Type B pancreatic cell (in vitro differentiated cells): Measurements from ENCODE around the gene RFC3. TPM values are rescaled to one million over a fixed set of nuclear protein-coding genes. Genes with fewer than 3 reads are reported as not detected.

Experiments
- DNase-seq: peaks from one replicate; pipeline ENCODE4 v3.0.0; 2021; ENCODE audit warnings: mixed read lengths; ENCODE audit not compliant: unreplicated experiment; ENCODE audit errors: extremely low spot score
- H3K27ac Mint-ChIP-seq: 2 replicates; pipeline ENCODE4 v1.8.0; 2021; ENCODE audit warnings: mild to moderate bottlenecking, mixed read lengths
- H3K27me3 Mint-ChIP-seq: 2 replicates; pipeline ENCODE4 v1.8.0; 2021; ENCODE audit warnings: mixed read lengths
- H3K36me3 Mint-ChIP-seq: 2 replicates; pipeline ENCODE4 v1.8.0; 2021; ENCODE audit warnings: mixed read lengths
- H3K4me1 Mint-ChIP-seq: one replicate; pipeline ENCODE4 v1.8.0; 2021; ENCODE audit warnings: mixed read lengths; ENCODE audit not compliant: unreplicated experiment
- H3K4me3 Mint-ChIP-seq: 2 replicates; pipeline ENCODE4 v1.8.0; 2021; ENCODE audit warnings: mild to moderate bottlenecking, mixed read lengths
- H3K9me3 Mint-ChIP-seq: 2 replicates; pipeline ENCODE4 v1.8.0; 2021; ENCODE audit warnings: mixed read lengths
- total RNA-seq: library from RNA; stranded (reverse); gene quantifications from 2 replicates; pipeline ENCODE4 v1.2.1, GENCODE V29; 2021; ENCODE audit warnings: low replicate concordance
- TF ChIP-seq, protein P1 (sequence below): fragments of 200-600 bp; sonication (generic); conservative IDR thresholded peaks from 2 replicates; pipeline ENCODE4 v1.5.0; 2021; ENCODE audit warnings: antibody characterized with exemption, mild to moderate bottlenecking

RFC3 gene
- total RNA-seq, 1 donor from 2014 or later, result 30.0 TPM

DNA sequence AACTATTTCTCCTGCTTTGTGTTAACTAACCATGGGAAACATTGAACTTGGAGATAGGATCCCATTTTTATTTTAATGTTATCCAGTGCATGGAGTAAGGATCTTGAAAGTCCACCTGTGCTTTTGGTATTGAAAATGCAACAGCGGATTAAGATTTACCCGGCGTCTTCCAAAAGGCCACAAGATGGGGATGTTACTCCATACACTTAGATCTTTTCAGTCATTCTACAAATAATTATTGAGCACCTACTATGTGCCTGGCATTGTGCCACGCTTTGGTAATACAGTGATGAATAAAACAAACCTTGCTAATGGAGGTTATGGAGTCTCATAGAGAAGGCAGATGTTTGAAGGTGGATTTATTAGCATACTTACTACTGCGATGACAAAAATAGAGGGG lies 56.9 kb downstream of the RFC3 start:
- peaks cover 9% of the 10 kb centered on the region for H3K36me3 Mint-ChIP-seq
- H3K27ac Mint-ChIP-seq, result no peak overlapping the region
- no peaks in the 10 kb centered on the region for H3K27me3 Mint-ChIP-seq
- DNase-seq, result no peak
- H3K4me1 Mint-ChIP-seq, result peaks cover 9% of the 10 kb centered on the region
- TF ChIP-seq, protein P1, sequence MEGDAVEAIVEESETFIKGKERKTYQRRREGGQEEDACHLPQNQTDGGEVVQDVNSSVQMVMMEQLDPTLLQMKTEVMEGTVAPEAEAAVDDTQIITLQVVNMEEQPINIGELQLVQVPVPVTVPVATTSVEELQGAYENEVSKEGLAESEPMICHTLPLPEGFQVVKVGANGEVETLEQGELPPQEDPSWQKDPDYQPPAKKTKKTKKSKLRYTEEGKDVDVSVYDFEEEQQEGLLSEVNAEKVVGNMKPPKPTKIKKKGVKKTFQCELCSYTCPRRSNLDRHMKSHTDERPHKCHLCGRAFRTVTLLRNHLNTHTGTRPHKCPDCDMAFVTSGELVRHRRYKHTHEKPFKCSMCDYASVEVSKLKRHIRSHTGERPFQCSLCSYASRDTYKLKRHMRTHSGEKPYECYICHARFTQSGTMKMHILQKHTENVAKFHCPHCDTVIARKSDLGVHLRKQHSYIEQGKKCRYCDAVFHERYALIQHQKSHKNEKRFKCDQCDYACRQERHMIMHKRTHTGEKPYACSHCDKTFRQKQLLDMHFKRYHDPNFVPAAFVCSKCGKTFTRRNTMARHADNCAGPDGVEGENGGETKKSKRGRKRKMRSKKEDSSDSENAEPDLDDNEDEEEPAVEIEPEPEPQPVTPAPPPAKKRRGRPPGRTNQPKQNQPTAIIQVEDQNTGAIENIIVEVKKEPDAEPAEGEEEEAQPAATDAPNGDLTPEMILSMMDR, result peak; percentile 36
- no peaks in the 10 kb centered on the region for H3K9me3 Mint-ChIP-seq
- no peak overlapping the region for H3K4me3 Mint-ChIP-seq

DNA sequence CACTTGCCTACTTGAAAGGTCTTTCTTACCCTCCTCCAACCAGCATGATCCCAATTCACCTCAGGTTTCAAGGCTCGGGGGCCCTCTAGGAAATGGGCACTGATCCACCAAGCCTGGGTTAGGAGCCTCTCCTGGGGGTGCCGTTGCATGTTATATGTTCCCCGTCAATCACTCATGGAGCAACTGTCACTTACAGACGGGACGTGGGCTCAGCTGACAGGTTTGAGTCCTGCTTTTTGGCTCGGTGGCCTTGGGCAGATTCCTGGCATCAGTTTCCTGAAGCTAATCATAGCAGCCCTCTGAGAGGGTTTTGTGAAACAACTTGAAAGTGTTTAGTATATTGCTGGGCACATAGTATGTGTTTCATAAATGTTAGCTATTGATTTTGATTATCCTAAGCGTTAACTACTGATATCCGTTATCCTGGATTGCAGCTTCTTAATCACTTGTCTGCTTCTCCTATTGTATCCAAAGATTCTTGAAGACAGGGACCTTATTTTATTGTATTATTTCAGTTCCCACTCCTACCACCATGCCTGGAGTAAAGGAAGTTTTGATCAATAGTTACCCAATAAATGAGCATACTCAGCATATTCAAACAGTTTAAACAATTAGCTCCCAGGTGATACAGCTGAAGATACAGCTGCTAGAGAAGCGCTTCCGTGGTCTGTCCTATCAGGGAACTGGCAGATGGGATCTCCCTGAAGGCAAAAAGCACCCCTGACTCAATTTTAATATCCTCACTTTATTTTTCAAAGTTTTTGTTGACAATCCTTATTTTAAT lies 57.9 kb downstream of the RFC3 start:
- Mint-ChIP-seq H3K27ac (no peak overlapping the region), H3K9me3 (no peaks in the 10 kb centered on the region), H3K27me3 (no peaks in the 10 kb centered on the region), H3K4me1 (peaks cover 9% of the 10 kb centered on the region), H3K4me3 (no peak overlapping the region), H3K36me3 (peaks cover 13% of the 10 kb centered on the region)
- no peak for DNase-seq
- TF ChIP-seq, protein P1, result no peak

DNA sequence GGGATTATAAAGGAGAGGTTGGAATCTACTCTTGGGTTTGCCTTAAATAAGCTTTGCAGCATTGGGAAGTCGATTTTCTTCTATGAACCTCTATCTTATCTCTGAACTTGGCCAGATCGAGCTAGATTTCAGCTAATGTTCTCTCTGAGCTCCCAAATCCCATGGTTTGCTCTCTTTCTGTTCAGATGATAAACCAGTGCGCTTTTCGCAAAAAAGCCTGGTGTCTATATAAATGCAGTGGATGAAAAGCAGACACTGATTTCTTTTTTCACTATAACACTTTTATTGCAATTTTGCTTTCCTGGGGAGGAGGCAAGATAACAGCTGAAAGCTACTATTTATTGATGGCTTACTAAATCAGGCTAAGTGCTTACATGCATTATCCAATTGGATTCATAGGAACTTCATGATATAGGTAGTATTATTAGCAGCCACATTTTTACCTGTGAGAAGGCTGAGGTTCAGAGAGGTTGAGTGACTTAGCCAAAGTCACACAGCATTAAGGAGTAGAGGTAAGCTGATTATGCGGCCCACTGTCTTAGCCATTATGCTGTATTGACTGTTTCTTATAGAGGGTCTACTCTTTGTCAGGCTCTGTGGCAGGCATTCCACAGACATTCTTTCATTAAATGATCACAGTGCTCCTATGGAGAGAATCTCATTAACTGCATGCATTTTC lies 58.9 kb downstream of the RFC3 start:
- DNase-seq, result no peak
- H3K27me3 Mint-ChIP-seq, result no peaks in the 10 kb centered on the region
- peaks cover 12% of the 10 kb centered on the region for H3K36me3 Mint-ChIP-seq
- H3K4me1 Mint-ChIP-seq, result peaks cover 3% of the 10 kb centered on the region
- H3K4me3 Mint-ChIP-seq, result no peak overlapping the region
- TF ChIP-seq, protein P1, result no peak
- H3K27ac Mint-ChIP-seq, result no peak overlapping the region
- H3K9me3 Mint-ChIP-seq, result no peaks in the 10 kb centered on the region

- peaks cover 2% of the 10 kb centered on the region for H3K4me1 Mint-ChIP-seq
- TF ChIP-seq, protein P1, result no peak
- no peaks in the 10 kb centered on the region for H3K27me3 Mint-ChIP-seq
Observed at GRCh38 chr13:33879118-33879517, 61.2 kb downstream of the RFC3 start.

GRCh38 chr13:33882804-33883203 lies 64.9 kb downstream of the RFC3 start:
- peaks cover 6% of the 10 kb centered on the region for H3K36me3 Mint-ChIP-seq
- H3K27ac Mint-ChIP-seq, result no peak overlapping the region
- H3K9me3 Mint-ChIP-seq, result no peaks in the 10 kb centered on the region
- no peak overlapping the region for H3K4me3 Mint-ChIP-seq
- H3K4me1 Mint-ChIP-seq, result peaks cover 10% of the 10 kb centered on the region
- no peaks in the 10 kb centered on the region for H3K27me3 Mint-ChIP-seq
- no peak for DNase-seq
- TF ChIP-seq, protein P1, result no peak

More at GRCh38 chr13:33879118-33879517, 61.2 kb downstream of the RFC3 start:
- Mint-ChIP-seq H3K9me3 (no peaks in the 10 kb centered on the region), H3K27ac (no peak overlapping the region), H3K36me3 (peaks cover 10% of the 10 kb centered on the region), H3K4me3 (no peak overlapping the region)
- DNase-seq, result no peak
